Activated effector memory CD4-positive, alpha-beta T cell treated with anti-CD3 and anti-CD28 coated beads, Interleukin-2, amount 50 U/mL, for 16 hours (primary cell): Measurements from ENCODE around the gene STARD10.
"Not testable (repeated sequence)": the region's sequence is repeated elsewhere in the genome, so short reads cannot be mapped to it uniquely, and the experiment has no call there.

Experiments
- DNase-seq: peaks from one replicate; pipeline ENCODE4 v3.0.0-alpha.2; 2020

STARD10 gene

DNA sequence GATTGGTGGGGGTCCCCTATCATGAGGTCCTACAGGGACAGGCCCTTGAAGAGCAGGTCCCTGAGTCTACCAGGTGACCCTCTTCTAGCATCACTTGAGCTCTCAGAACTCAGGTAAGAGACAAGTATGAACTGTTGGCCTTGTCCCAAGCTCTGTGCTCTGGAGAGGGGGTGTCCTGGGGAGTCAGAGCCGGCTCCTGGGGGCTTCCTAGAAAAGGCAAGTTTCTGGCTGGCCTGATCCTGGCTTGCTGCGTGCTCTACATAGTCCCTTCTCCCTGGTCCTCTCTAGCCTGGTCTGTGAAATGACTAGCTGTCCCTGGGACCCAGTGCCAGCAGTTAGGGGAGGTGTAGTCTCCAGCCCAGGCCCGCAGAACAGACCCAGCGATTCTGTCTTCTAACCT is 31.8 kb upstream of the STARD10 start:
- no peak for DNase-seq

DNA sequence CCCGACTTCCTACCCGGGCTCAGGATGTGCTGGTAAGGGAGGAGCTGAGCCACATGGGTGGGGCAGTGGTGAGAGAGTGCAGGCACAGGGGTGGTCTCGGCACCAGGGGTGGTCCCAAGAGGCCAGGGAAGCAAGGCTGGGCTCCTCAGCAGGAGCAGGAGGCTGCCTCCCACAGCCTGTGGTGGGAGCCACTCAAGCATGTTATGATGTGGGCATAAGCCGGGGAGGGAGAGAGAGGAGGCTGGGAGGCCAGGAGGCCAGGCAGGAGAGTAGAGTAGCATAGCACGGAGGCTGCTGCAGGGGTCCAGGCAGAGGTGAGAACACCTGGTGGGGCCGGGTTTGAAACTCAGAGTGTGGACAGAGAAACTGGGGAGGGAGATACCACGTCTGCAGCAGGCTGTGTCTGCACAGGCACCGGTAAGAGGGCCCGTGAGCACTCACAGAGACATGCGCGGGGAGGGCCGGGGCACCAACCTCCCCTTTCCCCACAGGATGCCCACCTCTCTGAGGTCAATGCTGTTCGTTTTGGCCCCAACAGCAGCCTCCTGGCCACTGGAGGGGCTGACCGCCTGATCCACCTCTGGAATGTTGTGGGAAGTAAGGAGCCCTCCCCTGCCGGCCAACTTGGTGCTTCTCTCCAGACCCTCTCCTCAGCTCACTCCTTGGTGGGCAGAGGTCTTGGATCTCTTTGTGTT is 31.1 kb upstream of the STARD10 start:
- no peak for DNase-seq

DNA sequence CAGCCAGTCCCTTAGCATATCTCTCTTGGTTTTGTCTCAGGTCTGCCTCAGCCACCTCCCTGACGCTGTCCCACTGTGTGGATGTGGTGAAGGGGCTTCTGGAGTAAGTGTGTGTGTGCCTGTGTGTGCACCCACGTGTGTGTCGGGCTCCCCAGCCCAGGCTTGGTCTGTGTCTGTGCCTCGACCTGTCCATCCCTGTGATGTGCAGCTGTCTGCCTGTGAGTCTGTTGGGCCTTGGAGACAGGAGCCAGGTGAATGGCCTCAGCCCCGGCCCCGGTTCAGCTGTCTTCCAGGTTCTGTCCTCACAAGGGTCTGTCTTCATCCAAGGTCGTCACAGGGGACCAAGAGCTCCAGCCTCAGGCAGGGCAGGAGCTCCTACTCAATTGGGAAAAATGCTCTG is 30.2 kb upstream of the STARD10 start:
- DNase-seq, result no peak

DNA sequence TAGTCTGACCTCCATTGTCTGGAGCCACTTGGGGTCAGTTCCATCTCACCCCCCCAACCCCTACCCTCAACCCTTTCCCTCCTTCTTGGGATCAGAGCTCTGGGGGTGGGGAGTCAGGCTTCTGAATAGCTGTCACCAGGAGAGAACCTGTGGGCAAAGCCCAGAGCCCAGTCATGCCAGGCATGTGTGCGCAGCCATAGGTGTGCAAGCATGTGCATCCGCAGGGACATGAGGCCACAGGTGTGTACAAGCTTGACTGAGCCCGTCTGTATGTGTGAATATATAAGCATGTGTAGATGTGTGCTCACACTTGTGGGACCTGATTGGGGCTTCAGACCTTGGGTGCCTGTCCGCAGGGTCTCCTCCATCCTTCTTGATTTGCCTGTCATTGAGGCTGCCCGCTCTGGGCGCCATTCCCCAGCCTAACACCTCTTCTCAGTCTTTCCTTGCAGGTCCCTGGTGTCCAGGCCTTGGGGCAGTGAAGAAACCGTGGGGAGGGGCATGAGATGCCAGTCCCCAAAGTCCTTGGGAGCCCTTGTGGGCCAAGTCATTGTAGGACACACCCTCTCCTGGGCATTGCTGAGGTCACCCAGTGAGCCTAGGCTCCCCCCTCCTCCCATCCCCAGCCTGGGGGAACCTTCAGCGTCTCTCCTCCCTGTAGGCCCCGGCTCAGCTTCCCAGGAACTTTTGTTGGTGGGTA is 29.4 kb upstream of the STARD10 start:
- no peak for DNase-seq

DNA sequence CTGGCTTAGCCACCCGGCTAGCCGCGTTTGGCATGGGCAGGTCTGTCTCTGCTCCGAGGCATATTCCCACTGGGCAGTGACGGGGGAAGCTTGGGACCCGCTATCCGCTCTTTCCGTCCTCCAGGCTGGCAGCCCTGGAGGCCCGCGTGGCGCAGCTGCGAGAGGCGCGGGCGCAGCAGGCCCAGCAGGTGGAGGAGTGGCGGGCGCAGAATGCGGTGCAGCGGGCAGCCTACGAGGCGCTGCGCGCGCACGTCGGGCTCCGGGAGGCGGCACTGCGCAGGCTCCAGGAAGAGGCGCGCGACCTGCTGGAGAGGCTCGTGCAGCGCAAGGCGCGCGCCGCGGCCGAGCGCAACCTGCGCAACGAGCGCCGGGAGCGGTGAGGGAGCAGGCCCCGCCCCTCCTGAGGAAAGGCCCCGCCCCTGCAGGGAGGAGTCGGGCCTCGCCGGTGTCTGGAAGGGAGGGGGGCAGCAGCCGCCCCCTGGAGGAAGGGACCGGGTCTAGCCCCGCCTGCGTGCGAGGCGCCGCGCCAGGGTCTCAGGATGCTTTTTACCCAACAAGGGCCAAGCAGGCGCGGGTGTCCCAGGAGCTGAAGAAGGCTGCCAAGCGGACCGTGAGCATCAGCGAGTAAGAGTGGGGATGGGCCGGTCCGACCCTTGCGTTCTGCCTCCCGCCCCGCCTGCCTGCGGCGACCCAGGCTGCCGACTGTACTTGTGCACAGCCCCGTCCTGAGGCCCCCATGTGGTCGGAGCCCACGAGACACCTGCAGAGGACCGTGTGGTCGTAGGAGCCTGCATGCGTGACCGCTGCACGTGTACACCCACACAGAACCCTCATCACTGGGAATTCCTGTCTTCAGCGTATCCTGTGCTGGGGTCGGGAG is 28.3 kb upstream of the STARD10 start:
- peak; percentile 94 for DNase-seq

DNA sequence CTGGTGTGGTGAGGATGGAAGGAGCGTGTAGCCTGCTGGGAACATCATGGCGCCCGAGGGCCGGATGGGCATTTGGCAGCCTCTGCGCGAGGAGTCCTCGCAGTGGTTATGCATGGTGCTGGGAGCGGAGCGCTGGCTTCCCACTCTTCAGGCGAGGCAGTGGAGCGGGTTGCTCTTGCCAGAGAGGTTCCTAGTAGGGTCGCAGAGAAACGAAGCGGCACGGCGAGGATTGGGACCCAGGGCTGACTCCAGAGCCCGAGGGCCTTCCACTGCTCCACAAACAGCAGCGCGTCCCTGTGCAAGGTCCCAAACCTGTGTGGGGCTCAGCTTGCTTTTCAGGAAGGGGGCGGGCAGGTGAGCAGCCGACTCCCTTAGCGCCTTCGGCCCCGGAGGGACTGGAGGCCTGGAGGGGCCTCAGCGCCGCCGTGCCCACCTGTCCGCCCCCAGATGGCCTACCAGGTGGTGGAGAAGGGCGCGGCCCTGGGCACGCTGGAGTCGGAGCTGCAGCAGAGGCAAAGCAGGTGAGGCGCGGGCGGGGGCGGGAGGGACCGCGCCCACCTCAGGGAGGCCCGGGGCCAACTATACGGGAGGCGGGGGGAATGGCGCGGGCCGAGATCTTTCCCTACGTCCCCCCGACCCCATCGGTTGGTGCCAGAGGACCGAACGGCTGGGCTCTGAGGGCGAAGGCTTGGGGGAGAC is 27.5 kb upstream of the STARD10 start:
- DNase-seq, result no peak

DNA sequence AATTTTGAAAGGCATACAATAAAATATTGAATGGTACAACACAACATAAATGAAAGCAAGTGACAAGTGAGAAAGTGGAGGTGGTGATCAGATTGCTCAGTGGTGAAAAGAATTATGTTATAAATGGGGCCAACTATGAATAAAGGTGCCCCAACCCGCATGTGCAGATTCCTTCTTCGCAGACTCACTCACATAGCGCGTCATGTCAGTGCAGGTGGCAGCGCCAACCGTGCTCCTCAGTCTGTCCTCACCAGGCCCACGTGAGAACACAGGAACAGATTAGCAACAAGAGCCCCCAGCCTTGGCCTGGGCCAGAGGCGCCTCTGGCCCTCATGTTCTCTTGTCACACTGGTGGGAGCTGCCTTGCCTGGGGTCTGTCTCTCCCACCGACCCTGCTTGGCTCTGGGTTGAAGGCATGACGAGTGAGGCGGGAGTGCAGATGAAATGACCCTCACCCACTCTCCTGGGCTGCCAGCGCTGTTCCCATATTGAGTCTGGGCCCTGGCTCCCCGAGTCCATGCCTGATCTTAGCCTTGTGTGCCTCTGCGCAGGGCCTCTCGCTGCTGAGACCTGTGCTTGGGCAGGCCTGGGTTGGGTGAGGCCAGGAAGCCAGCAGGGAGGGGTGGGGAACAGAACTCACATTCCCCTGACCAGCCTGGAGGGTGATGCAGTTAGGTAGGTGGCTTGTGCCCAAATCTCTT is 26.7 kb upstream of the STARD10 start:
- no peak for DNase-seq

DNA sequence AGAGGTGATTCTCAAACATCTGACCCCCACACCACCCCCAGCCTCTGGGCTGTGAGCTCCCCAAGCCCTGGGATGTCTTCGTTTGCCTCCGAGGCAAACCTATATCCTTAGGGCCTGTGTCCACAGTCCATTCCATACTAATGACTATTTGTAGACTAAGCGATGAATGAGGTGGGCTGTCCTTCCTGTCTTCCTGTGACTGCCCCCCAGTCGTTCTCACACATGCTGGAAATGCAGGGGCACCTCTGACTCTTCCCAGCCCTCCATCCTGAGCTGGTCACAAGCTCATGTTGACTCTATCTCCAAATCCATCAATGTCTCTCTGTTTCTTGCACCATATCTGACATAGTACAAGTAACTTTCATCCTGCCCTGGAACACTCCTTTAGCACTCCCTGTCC is 25.1 kb upstream of the STARD10 start:
- DNase-seq, result peak; percentile 14

DNA sequence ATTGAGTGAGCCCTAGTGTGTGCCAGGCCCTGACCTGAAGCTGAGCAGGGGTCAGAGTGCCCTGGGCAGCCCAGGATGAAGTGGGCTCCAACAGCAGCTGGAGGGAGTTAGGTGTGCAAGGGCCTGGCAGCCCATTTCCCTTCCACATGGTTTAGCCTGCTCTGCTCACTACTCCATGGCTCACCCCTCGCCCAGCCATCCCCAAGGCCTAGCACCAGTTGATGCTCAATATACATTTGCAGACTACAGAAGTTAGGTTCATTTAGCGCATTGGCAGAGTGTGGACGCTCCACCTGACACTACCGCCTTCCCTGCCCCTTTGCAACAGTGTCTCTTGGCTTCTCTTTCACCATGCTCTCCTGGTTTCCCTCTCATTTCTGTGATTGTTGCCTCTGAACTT is 24.1 kb upstream of the STARD10 start:
- no peak for DNase-seq

DNA sequence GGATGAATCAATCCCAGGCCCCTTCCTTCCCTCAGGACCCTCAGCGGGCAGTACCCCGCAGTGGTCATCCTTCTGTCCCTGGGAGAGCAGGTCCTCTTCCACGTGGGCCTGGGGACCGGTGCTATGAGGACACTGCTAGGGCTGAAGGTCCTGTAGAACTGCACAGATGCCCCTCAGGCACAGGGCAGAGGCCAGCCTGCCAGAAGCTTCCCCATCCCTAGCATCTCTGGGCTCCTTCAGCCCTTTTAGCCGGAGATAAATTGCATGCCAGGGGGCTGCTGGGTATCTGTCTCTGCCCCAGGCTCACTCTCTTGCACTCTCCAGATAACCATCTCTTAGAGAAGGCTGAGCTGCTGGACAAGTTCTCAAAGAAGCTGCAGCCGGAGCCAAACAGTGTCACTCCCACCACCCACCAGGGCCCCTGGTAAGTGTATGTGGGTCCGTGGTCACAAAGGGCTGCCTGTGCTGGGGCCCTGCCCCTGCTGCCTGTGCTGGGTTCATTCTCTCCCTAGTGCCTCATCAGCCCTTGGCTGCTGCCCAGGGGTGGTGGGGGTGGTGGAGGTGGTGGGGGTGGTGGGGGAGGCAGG is 22.6 kb upstream of the STARD10 start:
- DNase-seq, result no peak

DNA sequence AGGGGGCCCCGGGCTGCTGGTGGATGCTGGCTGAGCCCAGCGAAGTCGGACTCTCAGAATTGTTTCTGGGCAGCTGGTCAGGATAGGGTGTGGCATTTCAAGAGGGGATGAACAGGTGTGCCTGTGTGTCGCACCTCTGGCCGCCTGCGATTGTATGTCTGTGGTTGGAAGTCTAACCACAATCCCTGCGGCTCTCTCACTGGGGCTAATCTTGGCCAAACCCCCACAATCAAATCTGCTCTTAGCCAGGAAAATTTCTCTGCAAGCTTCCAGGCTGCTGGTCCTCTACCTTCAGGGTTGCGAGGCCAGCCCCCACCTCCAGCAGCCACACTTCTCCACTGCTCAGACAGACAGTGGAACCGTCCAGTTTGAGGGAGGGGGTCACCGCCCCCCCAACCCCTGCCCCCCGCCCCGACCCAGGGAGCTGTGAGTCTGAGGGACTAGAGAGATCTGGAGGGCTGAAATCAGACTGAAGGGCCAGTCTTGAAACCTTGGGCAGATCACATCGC is 21.3 kb upstream of the STARD10 start:
- no peak for DNase-seq

DNA sequence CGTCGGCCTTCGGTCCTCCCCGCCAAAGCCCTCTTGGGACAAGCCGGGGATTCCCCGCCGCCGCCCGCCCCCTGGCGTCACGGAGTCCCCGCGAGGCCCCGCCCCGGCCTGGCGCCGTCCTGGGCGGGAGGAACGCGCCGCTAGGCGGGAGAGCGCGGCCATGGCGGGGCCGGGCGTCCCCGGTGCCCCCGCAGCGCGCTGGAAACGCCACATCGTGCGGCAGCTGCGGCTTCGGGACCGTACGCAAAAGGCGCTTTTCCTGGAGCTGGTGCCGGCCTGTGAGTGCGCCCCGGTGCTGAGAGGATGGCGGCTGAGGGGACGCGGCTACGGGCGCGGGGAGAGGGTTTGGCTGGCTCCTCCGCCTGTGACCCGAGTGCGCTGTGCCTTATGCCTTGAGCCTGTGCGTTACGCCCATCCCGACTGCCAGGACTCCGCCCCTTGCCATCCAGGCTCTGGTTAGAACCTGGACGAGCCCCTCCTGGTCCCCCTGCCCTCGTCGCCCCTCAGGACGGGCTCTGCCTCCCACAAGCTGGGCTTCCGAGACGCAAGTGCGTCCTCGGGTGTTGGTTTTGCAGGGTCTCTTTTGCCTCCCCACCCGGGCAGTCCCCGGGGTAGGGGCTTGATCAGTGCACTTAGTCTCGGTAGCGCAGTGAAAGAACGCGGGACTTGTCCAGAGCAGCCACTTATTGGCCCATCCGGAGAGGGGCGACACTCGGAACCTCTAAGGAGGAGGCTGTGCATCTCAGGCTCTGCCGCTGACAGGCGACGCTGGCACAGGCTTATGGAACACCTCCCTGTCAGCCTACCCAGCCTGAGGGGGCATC is 20.7 kb upstream of the STARD10 start, which contains the start of gene ATG16L2:
ATG16L2 (plus strand) TSS at position 126 of the 824 bp plus-strand sequence; CDS start at position 161, 35 bp downstream.
- peak; percentile 97 for DNase-seq

DNA sequence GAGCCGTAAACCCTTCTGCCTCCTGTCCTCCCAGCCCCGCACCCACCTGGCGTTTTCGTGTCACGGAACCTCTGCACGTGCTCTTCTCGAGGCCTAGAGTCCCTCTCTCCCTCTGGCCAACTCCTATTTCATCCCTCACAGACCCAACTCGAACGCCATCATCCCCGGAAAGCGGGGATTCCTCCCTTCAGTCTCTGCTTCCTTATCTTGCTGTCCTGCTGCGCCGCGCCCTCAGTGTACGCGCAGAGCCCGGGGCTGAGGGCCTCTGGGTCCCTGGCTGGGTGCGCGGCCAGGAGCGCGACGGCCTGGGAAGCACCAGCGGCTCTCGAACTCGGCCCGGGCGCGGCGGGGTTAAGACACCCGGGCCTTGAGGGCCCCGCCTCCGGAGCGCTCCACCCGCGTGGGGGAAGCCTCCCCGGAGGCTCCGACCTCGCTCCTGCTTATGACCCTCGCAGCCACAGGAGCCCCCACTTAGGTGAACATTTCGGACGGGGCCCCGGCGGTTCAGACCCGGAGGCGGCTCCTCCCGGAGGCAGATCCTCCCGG is 20.0 kb upstream of the STARD10 start:
- no peak for DNase-seq

DNA sequence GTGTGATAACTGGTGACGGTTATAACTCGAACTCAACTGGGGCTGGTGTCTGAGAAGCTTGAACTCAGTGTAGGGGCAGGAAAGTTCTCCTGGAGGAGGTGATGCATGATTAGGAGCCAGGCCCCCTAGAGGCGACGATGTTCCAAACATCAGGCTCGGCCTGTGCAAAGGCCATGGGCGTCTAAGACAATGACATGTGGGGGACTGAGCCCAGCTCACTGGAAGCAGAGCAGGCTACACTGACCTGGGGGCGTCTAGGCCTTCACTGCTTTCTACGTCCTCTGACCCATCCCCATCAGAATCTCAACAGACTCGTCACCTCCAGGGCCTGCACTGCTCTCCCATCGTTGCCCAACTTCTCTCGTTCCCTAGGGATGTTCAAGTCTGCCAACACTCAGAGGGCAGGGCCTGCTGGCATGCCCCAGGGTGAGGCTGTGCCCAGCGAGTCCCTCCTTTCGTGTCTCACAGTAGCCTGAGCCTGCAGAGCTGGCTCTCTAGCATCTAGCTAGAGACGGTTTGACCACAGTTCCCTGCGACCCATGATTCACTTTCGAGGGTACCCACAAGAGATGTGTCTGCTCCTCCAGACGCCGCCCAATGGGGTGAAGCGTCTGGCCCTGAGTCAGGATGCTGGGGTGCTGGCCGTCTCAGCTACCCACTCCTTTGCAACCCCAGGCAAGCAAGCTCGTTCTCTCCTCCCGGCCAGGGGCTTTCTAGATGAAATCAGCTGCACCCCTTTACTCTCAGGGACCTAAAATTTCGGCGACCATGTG is 19.3 kb upstream of the STARD10 start:
- peak; percentile 89 for DNase-seq

DNA sequence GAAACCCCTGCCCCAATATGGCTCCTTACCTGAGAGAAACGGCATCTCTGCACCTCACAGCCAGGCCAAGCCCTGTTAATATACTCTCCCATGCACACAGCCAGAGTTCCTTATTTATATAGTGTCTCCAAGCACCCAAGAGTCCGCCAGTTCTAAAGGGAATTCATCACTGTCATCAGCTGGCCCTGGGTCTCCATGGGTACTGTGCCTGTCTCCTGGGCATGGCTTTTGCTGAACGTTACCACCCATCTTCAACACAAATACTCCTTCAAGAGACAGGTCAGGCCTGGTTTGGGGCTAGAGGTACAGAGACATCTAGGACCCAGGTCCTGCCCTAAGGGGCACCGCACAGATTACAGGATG is 18.7 kb upstream of the STARD10 start:
- no peak for DNase-seq

DNA sequence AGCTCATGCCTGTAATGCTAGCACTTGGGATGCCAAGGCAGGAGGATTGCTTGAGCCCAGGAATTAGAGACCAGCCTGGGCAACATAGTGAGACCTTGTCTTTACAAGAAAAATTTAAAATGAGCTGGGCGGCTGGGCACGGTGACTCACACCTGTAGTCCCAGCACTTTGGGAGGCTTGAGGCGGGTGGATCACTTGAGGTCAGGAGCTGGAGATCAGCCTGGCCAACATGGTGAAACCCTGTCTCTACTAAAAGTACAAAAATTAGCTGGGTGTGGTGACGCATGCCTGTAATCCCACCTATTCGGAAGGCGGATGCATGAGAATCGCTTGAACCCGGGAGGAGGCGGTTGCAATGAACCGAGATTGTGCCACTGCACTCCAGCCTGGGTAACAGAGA is 17.8 kb upstream of the STARD10 start:
- DNase-seq, result not testable (repeated sequence)

DNA sequence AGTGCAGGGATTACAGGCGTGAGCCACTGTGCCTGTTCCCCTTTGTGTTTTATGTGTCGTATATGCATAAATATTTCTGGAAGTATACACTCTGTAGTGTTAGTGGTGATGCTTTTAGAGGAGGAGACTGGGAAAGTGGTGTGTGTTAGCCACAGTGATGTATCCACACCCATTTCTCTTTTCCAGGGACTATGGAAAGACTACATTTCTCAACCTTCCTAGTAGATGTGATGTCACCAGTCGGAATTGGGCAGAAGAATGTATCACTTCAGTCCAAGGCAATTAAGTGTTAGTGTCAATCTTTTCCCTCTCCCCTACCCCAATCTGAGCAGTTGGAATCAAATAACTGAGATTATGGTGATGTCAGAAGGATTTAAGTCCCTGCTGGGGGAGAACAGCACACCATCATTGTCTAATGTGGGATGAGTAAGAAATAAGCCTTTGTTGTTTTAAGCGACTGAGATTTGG is 14.5 kb upstream of the STARD10 start:
- no peak for DNase-seq

DNA sequence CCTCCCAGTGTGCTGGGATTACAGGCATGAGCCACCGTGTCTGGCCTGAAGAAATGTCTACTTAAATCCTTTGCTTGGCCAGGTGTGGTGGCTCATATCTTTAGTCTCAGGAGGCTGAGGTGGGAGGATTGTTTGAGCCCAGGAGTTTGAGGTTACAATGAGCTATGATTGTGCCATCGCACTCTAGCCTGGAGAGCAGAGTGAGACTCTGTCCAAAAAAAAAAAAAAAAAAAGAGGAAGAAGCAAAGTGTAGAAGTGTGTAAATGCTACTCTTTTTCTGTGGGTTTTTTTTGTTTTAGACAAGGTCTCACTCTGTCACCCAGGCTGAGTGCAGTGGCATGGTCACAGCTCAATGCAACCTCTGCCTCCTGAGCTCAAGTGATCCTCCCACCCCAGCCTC is 13.9 kb upstream of the STARD10 start:
- no peak for DNase-seq

DNA sequence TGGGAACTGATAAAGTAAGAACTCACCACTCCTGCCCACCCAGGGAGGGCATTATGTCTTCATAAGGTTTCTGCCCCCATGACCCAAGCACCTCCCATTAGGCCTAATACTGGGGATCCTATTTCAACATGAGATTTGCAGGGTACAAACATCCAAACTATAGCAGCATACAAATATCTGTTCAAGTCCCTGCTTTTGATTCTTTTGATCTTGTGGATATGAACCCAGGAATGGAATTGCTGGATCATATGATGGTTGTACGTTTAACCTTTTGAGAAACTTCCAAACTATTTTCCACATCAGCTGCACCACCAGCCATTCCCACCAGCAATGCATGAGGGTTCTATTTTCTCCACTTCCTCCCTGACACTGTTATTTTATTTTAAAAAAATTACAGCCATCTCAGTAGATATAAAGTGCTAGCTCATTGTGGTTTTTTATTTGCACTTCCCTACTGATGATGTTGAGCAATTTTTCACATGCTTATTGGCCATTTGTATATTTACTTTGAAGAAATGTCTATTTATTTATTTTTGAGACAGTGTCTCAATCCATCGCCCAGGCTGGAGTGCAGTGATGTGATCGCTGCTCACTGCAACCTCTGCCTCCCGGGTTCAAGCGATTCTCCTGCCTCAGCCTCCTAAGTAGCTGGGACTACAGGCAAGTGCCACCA is 13.3 kb upstream of the STARD10 start:
- no peak for DNase-seq
